ENCODE measurements around the gene RABGEF1.
"Not testable (repeated sequence)": the region's sequence is repeated elsewhere in the genome, so short reads cannot be mapped to it uniquely, and the experiment has no call there.

DNA sequence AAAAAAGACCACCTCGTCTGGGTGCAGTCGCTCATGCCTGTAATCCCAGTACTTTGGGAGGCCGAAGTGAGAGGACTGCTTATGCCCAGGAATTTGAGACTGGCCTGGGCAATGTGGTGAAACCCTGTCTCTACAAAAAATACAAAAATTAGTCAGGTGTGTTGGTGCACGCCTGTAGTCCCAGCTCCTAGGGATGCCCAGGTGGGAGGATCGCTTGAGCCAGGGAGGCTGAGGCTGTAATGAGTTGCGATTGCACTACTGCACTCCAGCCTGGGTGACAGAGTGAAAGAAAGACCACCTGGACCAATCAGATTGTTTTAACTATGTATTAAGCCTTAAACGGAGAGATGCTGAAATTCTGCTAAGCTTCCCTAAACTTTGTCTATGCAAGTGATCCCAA is 103.0 kb downstream of the RABGEF1 start:
- TF ChIP-seq, protein P1, sequence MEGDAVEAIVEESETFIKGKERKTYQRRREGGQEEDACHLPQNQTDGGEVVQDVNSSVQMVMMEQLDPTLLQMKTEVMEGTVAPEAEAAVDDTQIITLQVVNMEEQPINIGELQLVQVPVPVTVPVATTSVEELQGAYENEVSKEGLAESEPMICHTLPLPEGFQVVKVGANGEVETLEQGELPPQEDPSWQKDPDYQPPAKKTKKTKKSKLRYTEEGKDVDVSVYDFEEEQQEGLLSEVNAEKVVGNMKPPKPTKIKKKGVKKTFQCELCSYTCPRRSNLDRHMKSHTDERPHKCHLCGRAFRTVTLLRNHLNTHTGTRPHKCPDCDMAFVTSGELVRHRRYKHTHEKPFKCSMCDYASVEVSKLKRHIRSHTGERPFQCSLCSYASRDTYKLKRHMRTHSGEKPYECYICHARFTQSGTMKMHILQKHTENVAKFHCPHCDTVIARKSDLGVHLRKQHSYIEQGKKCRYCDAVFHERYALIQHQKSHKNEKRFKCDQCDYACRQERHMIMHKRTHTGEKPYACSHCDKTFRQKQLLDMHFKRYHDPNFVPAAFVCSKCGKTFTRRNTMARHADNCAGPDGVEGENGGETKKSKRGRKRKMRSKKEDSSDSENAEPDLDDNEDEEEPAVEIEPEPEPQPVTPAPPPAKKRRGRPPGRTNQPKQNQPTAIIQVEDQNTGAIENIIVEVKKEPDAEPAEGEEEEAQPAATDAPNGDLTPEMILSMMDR (IDR thresholded peaks at IDR 0.05): not testable (repeated sequence)
- TF ChIP-seq POLR2A (IDR thresholded peaks at IDR 0.05): not testable (repeated sequence)

All from lower leg skin (tissue), 3 donors.